ENCODE data around the gene BRSK2. TPM values are rescaled to one million over a fixed set of nuclear protein-coding genes. Genes with fewer than 3 reads are reported as not detected.
"Not testable (repeated sequence)": the region's sequence is repeated elsewhere in the genome, so short reads cannot be mapped to it uniquely, and the experiment has no call there.

Gene BRSK2
- total RNA-seq, 3 donors from 2014 or later (not counting 1 experiment from before 2014, with no cell fraction given) = 0.11 to 0.14 TPM; not detected in 1

GRCh38 chr11:1411301-1411700 is 21.6 kb downstream of the BRSK2 start:
- Mint-ChIP-seq H3K27me3 (ENCODE audit: low read depth in 2 of 2) (no peaks in the 10 kb centered on the region), H3K4me1 (no peaks in the 10 kb centered on the region), H3K36me3 (no peaks in the 10 kb centered on the region), H3K9me3 (no peaks in the 10 kb centered on the region), H3K27ac (no peak overlapping the region), H3K4me3 (no peak overlapping the region)
- no peak for TF ChIP-seq CTCF (IDR thresholded peaks at IDR 0.05)
- Histone ChIP-seq H3K4me3 (ENCODE audit: low read length) (no peak overlapping the region), H3K27ac (ENCODE audit: low read length) (no peak overlapping the region), H3K36me3 (ENCODE audit: control insufficient read depth, insufficient read depth, low read length) (no peaks in the 10 kb centered on the region), H3K27me3 (ENCODE audit: control insufficient read depth, insufficient read depth, low read length) (no peaks in the 10 kb centered on the region), H3K9me3 (ENCODE audit: control insufficient read depth, insufficient read depth, low read length) (peaks cover 3% of the 10 kb centered on the region), H3K4me1 (ENCODE audit: control insufficient read depth, insufficient read depth, low read length) (no peaks in the 10 kb centered on the region)
- no peak for DNase-seq
- intact Hi-C loops (cut with micrococcal nuclease) = no loop called here
- WGBS (ENCODE audit: insufficient coverage) = 88% methylated on average over 13 of the region's 13 CpGs
- no peak for ATAC-seq

GRCh38 chr11:1411739-1412138 is 22.0 kb downstream of the BRSK2 start:
- DNase-seq; H3K4me1 Mint-ChIP-seq; ATAC-seq; H3K27ac Mint-ChIP-seq; H3K4me3 ChIP-seq (ENCODE audit: low read length); H3K4me1 ChIP-seq (ENCODE audit: control insufficient read depth, insufficient read depth, low read length); H3K4me3 Mint-ChIP-seq; H3K27me3 Mint-ChIP-seq (ENCODE audit: low read depth in 2 of 2); H3K9me3 Mint-ChIP-seq; H3K36me3 ChIP-seq (ENCODE audit: control insufficient read depth, insufficient read depth, low read length); H3K9me3 ChIP-seq (ENCODE audit: control insufficient read depth, insufficient read depth, low read length); H3K36me3 Mint-ChIP-seq; H3K27me3 ChIP-seq (ENCODE audit: control insufficient read depth, insufficient read depth, low read length); H3K27ac ChIP-seq (ENCODE audit: low read length); intact Hi-C loops (cut with micrococcal nuclease): not testable (repeated sequence)
- 98% methylated on average over 7 of the region's 27 CpGs for WGBS (ENCODE audit: insufficient coverage)

- Mint-ChIP-seq H3K27me3 (ENCODE audit: low read depth in 2 of 2) (no peaks in the 10 kb centered on the region), H3K4me3 (no peak overlapping the region), H3K9me3 (no peaks in the 10 kb centered on the region), H3K4me1 (no peaks in the 10 kb centered on the region), H3K36me3 (no peaks in the 10 kb centered on the region), H3K27ac (no peak overlapping the region)
- WGBS (ENCODE audit: insufficient coverage) = 91% methylated on average over 26 of the region's 36 CpGs
- no peak for TF ChIP-seq CTCF (IDR thresholded peaks at IDR 0.05)
- no peak overlapping the region for H3K4me3 ChIP-seq (ENCODE audit: low read length)
- DNase-seq (no peak), ATAC-seq (peak in 1 of 3 donors; percentile 7)
- H3K27me3 ChIP-seq (ENCODE audit: control insufficient read depth, insufficient read depth, low read length) = no peaks in the 10 kb centered on the region
- peaks cover 14% of the 10 kb centered on the region for H3K9me3 ChIP-seq (ENCODE audit: control insufficient read depth, insufficient read depth, low read length)
- intact Hi-C loops (cut with micrococcal nuclease) = no loop called here
- no peaks in the 10 kb centered on the region for H3K36me3 ChIP-seq (ENCODE audit: control insufficient read depth, insufficient read depth, low read length)
- H3K27ac ChIP-seq (ENCODE audit: low read length) = no peak overlapping the region
- no peaks in the 10 kb centered on the region for H3K4me1 ChIP-seq (ENCODE audit: control insufficient read depth, insufficient read depth, low read length)
Measured at GRCh38 chr11:1412377-1413095, 22.8 kb downstream of the BRSK2 start.

- 91% methylated on average over 22 of the region's 22 CpGs for WGBS (ENCODE audit: insufficient coverage)
- TF ChIP-seq CTCF (IDR thresholded peaks at IDR 0.05) = no peak
- Histone ChIP-seq H3K27me3 (ENCODE audit: control insufficient read depth, insufficient read depth, low read length) (no peaks in the 10 kb centered on the region), H3K9me3 (ENCODE audit: control insufficient read depth, insufficient read depth, low read length) (peaks cover 35% of the 10 kb centered on the region), H3K4me1 (ENCODE audit: control insufficient read depth, insufficient read depth, low read length) (no peaks in the 10 kb centered on the region), H3K36me3 (ENCODE audit: control insufficient read depth, insufficient read depth, low read length) (no peaks in the 10 kb centered on the region), H3K4me3 (ENCODE audit: low read length) (no peak overlapping the region), H3K27ac (ENCODE audit: low read length) (no peak overlapping the region)
- no peaks in the 10 kb centered on the region for H3K27me3 Mint-ChIP-seq (ENCODE audit: low read depth in 2 of 2)
- ATAC-seq (no peak), DNase-seq (no peak)
- no peak overlapping the region for H3K4me3 Mint-ChIP-seq
- intact Hi-C loops (cut with micrococcal nuclease) = no loop called here
- H3K4me1 Mint-ChIP-seq = no peaks in the 10 kb centered on the region
- H3K27ac Mint-ChIP-seq = no peak overlapping the region
- H3K36me3 Mint-ChIP-seq = no peaks in the 10 kb centered on the region
- H3K9me3 Mint-ChIP-seq = no peaks in the 10 kb centered on the region
Measured at GRCh38 chr11:1414650-1415049, 24.9 kb downstream of the BRSK2 start.

Data from natural killer cell (primary cell).